Left renal cortex interstitium (tissue), 4 donors: Measurements from ENCODE around the gene BBX. TPM values are rescaled to one million over a fixed set of nuclear protein-coding genes. Genes with fewer than 3 reads are reported as not detected.

Experiments
- DNase-seq, 4 donors: peaks; one replicate each; pipeline ENCODE4 v3.0.0-alpha.2; 2013; ENCODE audit warnings: low read depth in 4 of 4, low spot score in 2 of 4, missing footprints in 1 of 4
- polyA plus RNA-seq, 4 donors: library from polyadenylated mRNA; unstranded; fragments of 120-200 nt; gene quantifications; one replicate each; pipeline ENCODE4 v1.2.1, GENCODE V29; 2013; ENCODE audit not compliant: insufficient read length in 4 of 4

The BBX gene
- polyA plus RNA-seq, 4 donors: 51.5 to 72.2 (median 67.6) TPM

- DNase-seq: no peak
Observed at GRCh38 chr3:107729686-107730085, 206.9 kb downstream of the BBX start.

GRCh38 chr3:107734317-107734716 is 211.6 kb downstream of the BBX start:
- no peak for DNase-seq

- DNase-seq: no peak
Observed at GRCh38 chr3:107737914-107738313, 215.2 kb downstream of the BBX start.

- DNase-seq: no peak
Observed at GRCh38 chr3:107738486-107739183, 215.9 kb downstream of the BBX start.

GRCh38 chr3:107739227-107739626 is 216.5 kb downstream of the BBX start:
- DNase-seq: no peak

- DNase-seq: peak in 2 of 4 donors; percentile 10 to 15
Observed at GRCh38 chr3:107740992-107741896, 218.5 kb downstream of the BBX start.

GRCh38 chr3:107745354-107745753 is 222.6 kb downstream of the BBX start:
- DNase-seq: no peak

- no peak for DNase-seq
Observed at GRCh38 chr3:107752202-107752990, 229.6 kb downstream of the BBX start.

GRCh38 chr3:107753494-107753893 is 230.7 kb downstream of the BBX start:
- DNase-seq: peak in 2 of 4 donors; percentile 11 to 34

GRCh38 chr3:107753976-107754375 is 231.2 kb downstream of the BBX start:
- no peak for DNase-seq

GRCh38 chr3:107756649-107757048 is 233.9 kb downstream of the BBX start:
- DNase-seq: no peak

- DNase-seq: no peak
Observed at GRCh38 chr3:107757140-107757539, 234.4 kb downstream of the BBX start.

GRCh38 chr3:107760144-107760543 is 237.4 kb downstream of the BBX start:
- no peak for DNase-seq

GRCh38 chr3:107761391-107761790 is 238.6 kb downstream of the BBX start:
- DNase-seq: no peak

- DNase-seq: no peak
Observed at GRCh38 chr3:107765524-107765923, 242.8 kb downstream of the BBX start.

- DNase-seq: no peak
Observed at GRCh38 chr3:107767897-107768605, 245.3 kb downstream of the BBX start.

- DNase-seq: no peak
Observed at GRCh38 chr3:107769882-107770281, 247.1 kb downstream of the BBX start.

GRCh38 chr3:107772016-107772415 is 249.3 kb downstream of the BBX start:
- no peak for DNase-seq

GRCh38 chr3:107775974-107776373 is 253.2 kb downstream of the BBX start:
- no peak for DNase-seq

- no peak for DNase-seq
Observed at GRCh38 chr3:107781253-107781652, 258.5 kb downstream of the BBX start.
